ENCODE data around the gene MSI2. TPM values are rescaled to one million over a fixed set of nuclear protein-coding genes. Genes with fewer than 3 reads are reported as not detected.

The MSI2 gene
- polyA plus RNA-seq, 1 of the 3 experiments (the other 2 are of a cell fraction), result 24.1 TPM

DNA sequence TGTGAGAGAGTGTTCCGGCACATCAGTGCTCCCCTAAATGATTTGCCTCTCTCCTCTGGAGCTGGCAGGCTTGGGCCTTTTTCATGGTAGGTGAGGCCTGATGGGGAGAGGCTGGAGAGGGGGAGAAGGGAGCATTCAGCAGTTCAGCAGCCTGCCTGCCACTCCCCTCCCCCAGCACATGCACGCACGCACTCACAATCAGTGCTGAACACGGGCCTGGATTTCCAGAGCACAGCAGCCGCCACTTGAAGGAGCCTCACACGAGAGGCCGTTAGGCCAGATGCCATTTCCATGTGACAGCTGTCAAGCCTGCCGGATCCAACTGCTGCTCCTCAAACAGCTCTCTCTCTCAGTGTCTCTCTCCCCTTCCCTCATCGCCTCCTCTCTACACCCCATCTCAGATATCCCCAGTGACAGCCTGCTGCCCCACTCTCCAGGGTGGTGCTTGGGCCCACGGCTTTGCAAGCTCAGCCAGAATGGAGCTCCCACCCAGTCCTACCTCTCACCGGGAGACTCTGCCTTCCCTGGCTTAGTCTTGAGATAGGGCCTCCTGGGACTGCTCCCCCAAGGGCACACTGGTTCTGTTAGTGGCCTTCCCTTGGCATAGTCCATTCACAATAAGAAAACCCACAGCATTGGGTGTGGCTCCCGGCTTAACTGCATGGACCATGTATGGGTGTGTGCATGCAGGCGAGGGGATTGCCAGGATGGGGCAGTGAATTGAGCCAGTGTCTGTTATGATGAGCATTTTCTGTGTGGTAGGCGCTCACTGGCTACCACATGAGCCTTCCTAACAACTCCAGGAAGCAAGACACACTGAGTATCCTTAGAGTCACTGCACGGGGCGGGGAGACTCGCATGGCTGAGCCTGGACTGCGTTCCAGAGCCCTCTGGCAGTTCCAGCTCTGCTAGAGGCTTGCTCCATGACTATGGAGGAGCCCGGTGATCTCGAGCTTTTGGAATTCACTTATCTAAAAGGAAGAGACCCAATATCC, 262.6 kb downstream of the MSI2 start (continued):
- TF ChIP-seq GATA2 (CRISPR knock-in tag; IDR thresholded peaks at IDR 0.05) (peak; percentile 53), RXRA (IDR thresholded peaks at IDR 0.05; ENCODE audit: borderline replicate concordance, low read depth) (no peak), JUND (IDR thresholded peaks at IDR 0.05) (no peak), MEF2A (IDR thresholded peaks at IDR 0.05; ENCODE audit: borderline replicate concordance, low read depth) (no peak), RAD21 (IDR thresholded peaks at IDR 0.05; ENCODE audit: low read length) (peak; percentile 44)

DNA sequence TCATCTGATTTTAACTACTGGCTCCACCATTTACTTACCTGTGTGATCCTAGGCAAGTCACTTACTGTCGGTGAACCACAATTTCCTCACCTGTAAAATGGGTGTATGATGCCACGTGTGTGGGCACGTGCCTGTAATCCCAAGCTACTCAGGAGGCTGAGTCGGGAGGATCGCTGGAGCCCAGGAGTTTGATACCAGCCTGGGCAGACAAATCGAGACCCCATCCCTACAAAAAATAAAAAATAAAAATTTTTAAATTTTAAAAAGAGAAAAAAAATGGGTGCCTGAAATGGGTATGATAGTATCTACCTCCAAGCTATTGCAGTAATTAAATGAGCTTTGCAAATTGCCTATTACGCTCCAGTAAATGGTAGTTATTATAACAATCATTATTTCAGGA, 263.5 kb downstream of the MSI2 start:
- Histone ChIP-seq H3K36me3 (replicated peaks in 1 of 2; ENCODE audit: control insufficient read depth in 1 of 2, insufficient read depth in 2 of 2, low read length in 1 of 2) (no peaks in the 10 kb centered on the region), H2AFZ (ENCODE audit: low read depth) (no peak overlapping the region), H3K4me1 (ENCODE audit: control insufficient read depth in 1 of 2, insufficient read depth in 2 of 2, low read depth in 1 of 2, low read length in 1 of 2) (peaks cover 27 to 50% of the 10 kb centered on the region in 2 experiments), H3K9me2 (no peaks in the 10 kb centered on the region), H3K4me2 (no peak overlapping the region), H3K4me3 (ENCODE audit: low read depth in 2 of 2, low read length in 1 of 2) (no peak overlapping the region), H3K9ac (no peak overlapping the region), H3F3A (replicated peaks; ENCODE audit: insufficient read depth) (peaks cover 6% of the 10 kb centered on the region), H4K20me1 (ENCODE audit: insufficient read depth) (no peaks in the 10 kb centered on the region), H3K79me2 (ENCODE audit: insufficient read depth) (no peaks in the 10 kb centered on the region), H3K27me3 (ENCODE audit: insufficient read depth) (no peaks in the 10 kb centered on the region), H3K27ac (ENCODE audit: low read depth in 2 of 2, low read length in 1 of 2) (no peak overlapping the region), H3K9me3 (no peaks in the 10 kb centered on the region)
- POLR2A ChIA-PET, result interaction anchor here (1.3 kb wide), 1 partner anchor 22 kb away, joined by 5 read pairs; no protein-coding TSS in a partner anchor
- 93% methylated on average over 7 of the region's 7 CpGs for WGBS (ENCODE audit: low lambda C conversion rate)
- no peak for TF ChIP-seq NRF1 (IDR thresholded peaks at IDR 0.05; ENCODE audit: low read depth, low read length)
- no peak for TF ChIP-seq JUND (IDR thresholded peaks at IDR 0.05)
- TF ChIP-seq EP300 (IDR thresholded peaks at IDR 0.05; ENCODE audit: borderline replicate concordance in 1 of 2, low read depth in 1 of 2, low read length in 1 of 2), result no peak
- TF ChIP-seq CHD2 (IDR thresholded peaks at IDR 0.05; ENCODE audit: low read length, partially characterized antibody), result no peak
- CTCF ChIA-PET, result interaction anchor here (0.8 to 2.7 kb wide), 8 partner anchors 8 to 389 kb away, joined by 3 to 9 read pairs (median 3); no protein-coding TSS in a partner anchor
- no peak for DNase-seq

DNA sequence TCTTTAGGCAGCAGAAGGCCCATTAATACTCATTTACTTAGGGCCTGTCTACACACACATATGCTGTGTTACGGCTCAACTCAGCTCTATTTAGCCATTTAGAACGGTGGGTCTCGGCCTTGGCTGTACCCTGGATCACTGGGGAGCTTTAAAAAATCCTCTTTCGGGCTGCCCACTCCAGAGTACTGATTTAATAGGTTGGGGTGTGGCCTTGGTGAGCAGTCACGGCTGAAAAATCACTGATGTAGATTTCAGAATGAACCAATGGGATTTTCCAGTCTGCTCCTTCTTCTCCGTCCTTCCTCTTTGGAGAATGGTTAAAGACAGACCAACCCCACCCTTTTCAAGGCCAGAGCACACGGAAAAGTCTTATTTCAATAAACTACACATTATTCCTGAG, 265.3 kb downstream of the MSI2 start:
- H3F3A ChIP-seq (replicated peaks; ENCODE audit: insufficient read depth), result peaks cover 6% of the 10 kb centered on the region
- no peak overlapping the region for H3K4me2 ChIP-seq
- ChIA-PET CTCF (interaction anchor here (0.6 to 2.3 kb wide), 8 partner anchors 8 to 312 kb away, joined by 3 to 7 read pairs (median 4); no protein-coding TSS in a partner anchor), POLR2A (no interaction called here)
- no peak overlapping the region for H2AFZ ChIP-seq (ENCODE audit: low read depth)
- no peaks in the 10 kb centered on the region for H3K36me3 ChIP-seq (replicated peaks in 1 of 2; ENCODE audit: control insufficient read depth in 1 of 2, insufficient read depth in 2 of 2, low read length in 1 of 2)
- TF ChIP-seq NRF1 (IDR thresholded peaks at IDR 0.05; ENCODE audit: low read depth, low read length) (no peak), RFX5 (IDR thresholded peaks at IDR 0.05; ENCODE audit: low read length) (no peak), ELF1 (IDR thresholded peaks at IDR 0.05) (no peak), MEF2A (IDR thresholded peaks at IDR 0.05; ENCODE audit: borderline replicate concordance, low read depth) (no peak), RAD21 (IDR thresholded peaks at IDR 0.05; ENCODE audit: low read length) (no peak), SMC3 (IDR thresholded peaks at IDR 0.05; ENCODE audit: low read depth, low read length) (no peak), FOXJ3 (CRISPR knock-in tag; IDR thresholded peaks at IDR 0.05) (no peak), POLR2AphosphoS5 (IDR thresholded peaks at IDR 0.05; ENCODE audit: low read depth, low read length) (no peak)
- TF ChIP-seq, protein P1, sequence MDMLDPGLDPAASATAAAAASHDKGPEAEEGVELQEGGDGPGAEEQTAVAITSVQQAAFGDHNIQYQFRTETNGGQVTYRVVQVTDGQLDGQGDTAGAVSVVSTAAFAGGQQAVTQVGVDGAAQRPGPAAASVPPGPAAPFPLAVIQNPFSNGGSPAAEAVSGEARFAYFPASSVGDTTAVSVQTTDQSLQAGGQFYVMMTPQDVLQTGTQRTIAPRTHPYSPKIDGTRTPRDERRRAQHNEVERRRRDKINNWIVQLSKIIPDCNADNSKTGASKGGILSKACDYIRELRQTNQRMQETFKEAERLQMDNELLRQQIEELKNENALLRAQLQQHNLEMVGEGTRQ (IDR thresholded peaks at IDR 0.05; ENCODE audit: borderline replicate concordance, low read depth, low read length), result no peak
- TF ChIP-seq, protein P2, sequence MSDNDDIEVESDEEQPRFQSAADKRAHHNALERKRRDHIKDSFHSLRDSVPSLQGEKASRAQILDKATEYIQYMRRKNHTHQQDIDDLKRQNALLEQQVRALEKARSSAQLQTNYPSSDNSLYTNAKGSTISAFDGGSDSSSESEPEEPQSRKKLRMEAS (IDR thresholded peaks at IDR 0.05; ENCODE audit: low read depth), result no peak
- TF ChIP-seq, protein P3, sequence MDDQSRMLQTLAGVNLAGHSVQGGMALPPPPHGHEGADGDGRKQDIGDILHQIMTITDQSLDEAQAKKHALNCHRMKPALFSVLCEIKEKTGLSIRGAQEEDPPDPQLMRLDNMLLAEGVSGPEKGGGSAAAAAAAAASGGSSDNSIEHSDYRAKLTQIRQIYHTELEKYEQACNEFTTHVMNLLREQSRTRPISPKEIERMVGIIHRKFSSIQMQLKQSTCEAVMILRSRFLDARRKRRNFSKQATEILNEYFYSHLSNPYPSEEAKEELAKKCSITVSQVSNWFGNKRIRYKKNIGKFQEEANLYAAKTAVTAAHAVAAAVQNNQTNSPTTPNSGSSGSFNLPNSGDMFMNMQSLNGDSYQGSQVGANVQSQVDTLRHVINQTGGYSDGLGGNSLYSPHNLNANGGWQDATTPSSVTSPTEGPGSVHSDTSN (IDR thresholded peaks at IDR 0.05), result no peak
- H4K20me1 ChIP-seq (ENCODE audit: insufficient read depth), result no peaks in the 10 kb centered on the region
- no peaks in the 10 kb centered on the region for H3K27me3 ChIP-seq (ENCODE audit: insufficient read depth)
- no peak overlapping the region for H3K4me3 ChIP-seq (ENCODE audit: low read depth in 2 of 2, low read length in 1 of 2)
- no peak overlapping the region for H3K9ac ChIP-seq
- DNase-seq, result no peak
- H3K79me2 ChIP-seq (ENCODE audit: insufficient read depth), result no peaks in the 10 kb centered on the region
- no peaks in the 10 kb centered on the region for H3K9me2 ChIP-seq
- no peaks in the 10 kb centered on the region for H3K9me3 ChIP-seq
- 91% methylated on average over 7 of the region's 7 CpGs for WGBS (ENCODE audit: low lambda C conversion rate)
- H3K4me1 ChIP-seq (ENCODE audit: control insufficient read depth in 1 of 2, insufficient read depth in 2 of 2, low read depth in 1 of 2, low read length in 1 of 2), result peaks cover 29 to 49% of the 10 kb centered on the region in 2 experiments
- H3K27ac ChIP-seq (ENCODE audit: low read depth in 2 of 2, low read length in 1 of 2), result peak overlapping the region in 1 of 2 experiments; percentile 43; a peak in 1 of 4 replicates
